GM12878 (cell line): ENCODE measurements around the gene COL4A3.

Experiments
- ATF3 ChIP-seq: IDR thresholded peaks from 2 replicates; pipeline ENCODE4 v1.6.1; 2011; ENCODE audit warnings: low read depth, mild to moderate bottlenecking, low read length, moderate library complexity, borderline replicate concordance; ENCODE audit errors: extremely low read depth
- BHLHE40 ChIP-seq, 2 experiments: fragments of 450-650 bp in 1 of 2; IDR thresholded peaks; 2 replicates each; pipeline ENCODE4 v1.6.1; 2011 to 2017; ENCODE audit warnings: low read depth in 2 of 2, borderline replicate concordance in 1 of 2, improper control_type of control experiment in 1 of 2, low read length in 1 of 2, mild to moderate bottlenecking in 1 of 2
- CEBPB ChIP-seq, 2 experiments: fragments of 150-350 bp in 1 of 2; IDR thresholded peaks; 2 replicates each; pipeline ENCODE4 v1.6.1; 2012 to 2014; ENCODE audit warnings: low read depth in 2 of 2, low read length in 2 of 2, borderline replicate concordance in 1 of 2, inconsistent platforms in 1 of 2
- CTCF ChIP-seq, 3 experiments: IDR thresholded peaks in 2 of 3; conservative IDR thresholded peaks in 1 of 3; 2 replicates each; pipeline ENCODE4 v1.5.1; 2011; ENCODE audit warnings: low read depth in 3 of 3, low read length in 3 of 3, mild to moderate bottlenecking in 3 of 3, control low read depth in 2 of 3, moderate library complexity in 2 of 3, inconsistent platforms in 1 of 3, mixed read lengths in 1 of 3; ENCODE audit not compliant: control insufficient read depth in 2 of 3, insufficient read depth in 1 of 3; ENCODE audit errors: extremely low read depth in 1 of 3
- EZH2 ChIP-seq: IDR thresholded peaks from 2 replicates; pipeline ENCODE4 v1.6.1; 2012; ENCODE audit warnings: low read depth, mild to moderate bottlenecking, control low read depth, inconsistent platforms, low read length, borderline replicate concordance; ENCODE audit not compliant: control insufficient read depth
- RCOR1 ChIP-seq: conservative IDR thresholded peaks from 2 replicates; pipeline ENCODE4 v1.6.1; 2012; ENCODE audit warnings: low read depth, low read length, improper control_type of control experiment
- SP1 ChIP-seq: IDR thresholded peaks from one replicate; pipeline ENCODE4 v1.6.1; 2011; ENCODE audit warnings: low read depth, low read length

GRCh38 chr2:227147023-227147422, 17.4 kb upstream of the COL4A3 start:
- TF ChIP-seq CTCF (IDR thresholded peaks at IDR 0.05 in 2 of 3, conservative IDR thresholded peaks at IDR 0.05 in 1 of 3; ENCODE audit: control insufficient read depth in 2 of 3, extremely low read depth in 1 of 3, insufficient read depth in 1 of 3, low read depth in 3 of 3, low read length in 3 of 3): no peak
- no peak for TF ChIP-seq ATF3
- TF ChIP-seq RCOR1: no peak
- no peak for TF ChIP-seq CEBPB (IDR thresholded peaks at IDR 0.05; ENCODE audit: borderline replicate concordance in 1 of 2, low read depth in 2 of 2, low read length in 2 of 2)
- no peak for TF ChIP-seq SP1
- TF ChIP-seq BHLHE40 (IDR thresholded peaks at IDR 0.05; ENCODE audit: borderline replicate concordance in 1 of 2, low read depth in 2 of 2, low read length in 1 of 2): no peak
- no peak for TF ChIP-seq EZH2
